Measurements from ENCODE around the gene MED19.
"Not testable (repeated sequence)": the region's sequence is repeated elsewhere in the genome, so short reads cannot be mapped to it uniquely, and the experiment has no call there.

Gene MED19

DNA sequence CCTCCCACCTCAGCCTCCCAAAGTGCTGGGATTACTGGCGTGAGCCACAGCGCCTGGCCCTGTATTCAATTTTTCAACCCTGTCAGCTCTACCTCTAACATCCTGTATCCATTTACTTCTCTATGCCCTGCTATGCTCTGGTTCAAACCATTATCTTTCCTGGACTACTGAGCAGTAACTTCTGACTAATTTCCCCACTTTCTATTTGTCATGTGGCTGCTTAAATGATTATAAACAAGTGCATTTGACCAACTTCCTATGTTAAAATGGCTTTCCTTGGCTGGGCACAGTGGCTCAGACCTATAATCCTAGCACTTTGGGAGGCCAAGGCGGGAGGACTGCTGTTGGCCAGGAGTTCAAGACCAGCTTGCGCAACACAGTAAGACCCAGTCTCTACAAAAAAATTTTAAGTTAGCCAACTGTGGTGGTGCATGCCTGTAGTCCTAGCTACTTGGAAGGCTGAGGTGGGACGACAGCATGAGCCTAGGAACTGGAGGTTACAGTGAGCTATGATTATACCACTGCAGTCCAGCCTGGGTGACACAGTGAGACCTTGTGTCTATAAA is 2.1 kb downstream of the MED19 start:
- Histone ChIP-seq H3K9ac (ENCODE audit: low read depth in 1 of 2, low read length in 2 of 2) (no peak overlapping the region), H3K9me3 (ENCODE audit: control insufficient read depth in 1 of 2, low read length in 2 of 2) (no peaks in the 10 kb centered on the region), H3K27me3 (ENCODE audit: control insufficient read depth in 1 of 2, insufficient read depth in 2 of 2, low read length in 2 of 2) (no peaks in the 10 kb centered on the region), H3K4me1 (ENCODE audit: control insufficient read depth in 1 of 2, insufficient read depth in 2 of 2, low read length in 2 of 2) (peaks cover 23 to 24% of the 10 kb centered on the region in 2 donors), H3K27ac (ENCODE audit: low read depth, low read length) (no peak overlapping the region), H3K36me3 (ENCODE audit: control insufficient read depth in 1 of 2, insufficient read depth in 2 of 2, low read length in 2 of 2) (peaks cover 0 to 3% of the 10 kb centered on the region in 2 donors), H3K4me3 (ENCODE audit: low read depth in 1 of 2, low read length in 2 of 2) (no peak overlapping the region)

DNA sequence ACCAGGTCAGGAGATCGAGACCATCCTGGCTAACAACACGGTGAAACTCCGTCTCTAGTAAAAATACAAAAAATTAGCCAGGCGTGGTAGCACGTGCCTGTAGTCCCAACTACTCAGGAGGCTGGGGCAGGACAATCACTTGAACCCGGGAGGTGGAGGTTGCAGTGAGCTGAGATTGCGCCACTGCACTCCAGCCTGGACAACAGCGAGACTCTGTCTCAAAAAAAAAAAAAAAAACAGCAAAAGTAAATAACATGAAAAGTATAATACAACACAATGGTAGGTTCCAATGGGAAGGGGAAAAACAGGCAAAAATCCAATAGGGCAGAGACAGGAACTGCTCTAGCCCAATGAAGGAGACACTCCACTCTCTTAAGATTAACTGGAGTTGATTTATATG is 6.6 kb downstream of the MED19 start:
- H3K4me1 ChIP-seq (ENCODE audit: control insufficient read depth in 1 of 2, insufficient read depth in 2 of 2, low read length in 2 of 2); H3K27ac ChIP-seq (ENCODE audit: low read depth, low read length); H3K4me3 ChIP-seq (ENCODE audit: low read depth in 1 of 2, low read length in 2 of 2); H3K9ac ChIP-seq (ENCODE audit: low read depth in 1 of 2, low read length in 2 of 2); H3K9me3 ChIP-seq (ENCODE audit: control insufficient read depth in 1 of 2, low read length in 2 of 2); H3K27me3 ChIP-seq (ENCODE audit: control insufficient read depth in 1 of 2, insufficient read depth in 2 of 2, low read length in 2 of 2): not testable (repeated sequence)
- H3K36me3 ChIP-seq (ENCODE audit: control insufficient read depth in 1 of 2, insufficient read depth in 2 of 2, low read length in 2 of 2): peaks cover 15 to 37% of the 10 kb centered on the region in 2 donors

DNA sequence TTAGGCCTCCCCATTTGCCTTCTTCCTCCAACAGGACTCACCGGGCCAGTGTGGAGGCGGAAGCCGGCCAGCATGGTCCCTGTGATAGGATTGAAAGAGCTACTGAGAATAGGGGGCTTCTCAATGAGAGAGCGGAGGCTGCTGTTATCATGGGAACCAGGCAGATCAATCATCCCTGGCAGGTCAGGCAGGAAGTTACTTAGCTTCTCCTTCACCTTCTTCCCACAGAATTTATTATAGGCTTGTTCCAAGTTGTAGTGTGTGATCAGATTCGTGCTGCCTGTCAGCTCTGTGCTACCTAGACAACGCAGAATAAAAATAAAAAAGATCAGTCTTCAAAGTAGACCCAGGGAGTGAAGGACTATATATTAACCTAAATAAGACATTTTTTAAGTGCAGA is 7.1 kb downstream of the MED19 start:
- no peak overlapping the region for H3K27ac ChIP-seq (ENCODE audit: low read depth, low read length)
- H3K36me3 ChIP-seq (ENCODE audit: control insufficient read depth in 1 of 2, insufficient read depth in 2 of 2, low read length in 2 of 2): peaks cover 16 to 40% of the 10 kb centered on the region in 2 donors
- peaks cover 0 to 1% of the 10 kb centered on the region in 2 donors for H3K4me1 ChIP-seq (ENCODE audit: control insufficient read depth in 1 of 2, insufficient read depth in 2 of 2, low read length in 2 of 2)
- no peak overlapping the region for H3K4me3 ChIP-seq (ENCODE audit: low read depth in 1 of 2, low read length in 2 of 2)
- no peaks in the 10 kb centered on the region for H3K9me3 ChIP-seq (ENCODE audit: control insufficient read depth in 1 of 2, low read length in 2 of 2)
- no peak overlapping the region for H3K9ac ChIP-seq (ENCODE audit: low read depth in 1 of 2, low read length in 2 of 2)
- H3K27me3 ChIP-seq (ENCODE audit: control insufficient read depth in 1 of 2, insufficient read depth in 2 of 2, low read length in 2 of 2): no peaks in the 10 kb centered on the region

DNA sequence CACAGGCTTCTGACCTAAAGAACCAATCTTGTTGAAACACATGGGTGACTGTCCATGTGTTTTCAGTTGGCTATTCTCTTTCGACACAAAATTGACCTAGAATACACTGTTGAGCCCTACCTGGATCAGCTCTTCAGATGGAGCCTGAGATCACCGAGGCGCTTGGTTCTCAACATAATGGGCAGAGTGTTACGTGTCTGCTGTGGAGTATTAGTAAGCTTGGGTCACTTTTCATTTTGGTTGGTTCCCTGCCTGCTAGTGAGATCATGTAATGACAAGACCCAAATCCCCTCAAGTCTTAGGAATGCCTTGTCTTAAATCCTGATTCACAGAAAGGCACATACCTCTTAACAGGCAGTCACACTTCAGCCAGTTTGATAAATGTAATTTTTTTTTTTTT is 8.7 kb downstream of the MED19 start:
- H3K27ac ChIP-seq (ENCODE audit: low read depth, low read length): no peak overlapping the region
- no peaks in the 10 kb centered on the region for H3K9me3 ChIP-seq (ENCODE audit: control insufficient read depth in 1 of 2, low read length in 2 of 2)
- peaks cover 31 to 56% of the 10 kb centered on the region in 2 donors for H3K36me3 ChIP-seq (ENCODE audit: control insufficient read depth in 1 of 2, insufficient read depth in 2 of 2, low read length in 2 of 2)

DNA sequence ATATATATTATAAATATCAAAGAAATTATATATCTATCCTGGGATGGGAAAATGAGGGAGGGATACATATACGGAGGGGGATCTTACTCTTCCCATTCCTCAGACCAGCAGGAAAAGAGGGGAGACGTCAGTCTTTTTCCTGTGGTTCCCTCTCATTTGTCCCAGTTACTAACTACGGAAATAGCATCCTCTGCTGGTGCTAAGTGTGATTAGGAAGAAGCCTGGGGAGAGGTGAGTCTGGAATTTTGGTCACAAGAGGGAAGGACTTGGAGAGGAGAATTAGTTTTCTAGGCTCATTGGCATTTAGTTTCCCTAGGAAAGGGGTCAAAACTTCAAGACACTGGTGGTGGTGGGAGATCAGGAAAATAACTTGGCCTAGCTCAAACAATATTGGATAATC is 11.6 kb downstream of the MED19 start:
- no peaks in the 10 kb centered on the region for H3K9me3 ChIP-seq (ENCODE audit: control insufficient read depth in 1 of 2, low read length in 2 of 2)
- no peaks in the 10 kb centered on the region for H3K27me3 ChIP-seq (ENCODE audit: control insufficient read depth in 1 of 2, insufficient read depth in 2 of 2, low read length in 2 of 2)
- no peaks in the 10 kb centered on the region for H3K4me1 ChIP-seq (ENCODE audit: control insufficient read depth in 1 of 2, insufficient read depth in 2 of 2, low read length in 2 of 2)
- H3K4me3 ChIP-seq (ENCODE audit: low read depth in 1 of 2, low read length in 2 of 2): no peak overlapping the region
- no peak overlapping the region for H3K27ac ChIP-seq (ENCODE audit: low read depth, low read length)
- H3K9ac ChIP-seq (ENCODE audit: low read depth in 1 of 2, low read length in 2 of 2): no peak overlapping the region
- H3K36me3 ChIP-seq (ENCODE audit: control insufficient read depth in 1 of 2, insufficient read depth in 2 of 2, low read length in 2 of 2): peaks cover 45 to 78% of the 10 kb centered on the region in 2 donors

More for the DNA sequence above, 8.7 kb downstream of the MED19 start:
- H3K4me1 ChIP-seq (ENCODE audit: control insufficient read depth in 1 of 2, insufficient read depth in 2 of 2, low read length in 2 of 2): no peaks in the 10 kb centered on the region
- no peak overlapping the region for H3K9ac ChIP-seq (ENCODE audit: low read depth in 1 of 2, low read length in 2 of 2)
- H3K4me3 ChIP-seq (ENCODE audit: low read depth in 1 of 2, low read length in 2 of 2): no peak overlapping the region
- no peaks in the 10 kb centered on the region for H3K27me3 ChIP-seq (ENCODE audit: control insufficient read depth in 1 of 2, insufficient read depth in 2 of 2, low read length in 2 of 2)

DNA sequence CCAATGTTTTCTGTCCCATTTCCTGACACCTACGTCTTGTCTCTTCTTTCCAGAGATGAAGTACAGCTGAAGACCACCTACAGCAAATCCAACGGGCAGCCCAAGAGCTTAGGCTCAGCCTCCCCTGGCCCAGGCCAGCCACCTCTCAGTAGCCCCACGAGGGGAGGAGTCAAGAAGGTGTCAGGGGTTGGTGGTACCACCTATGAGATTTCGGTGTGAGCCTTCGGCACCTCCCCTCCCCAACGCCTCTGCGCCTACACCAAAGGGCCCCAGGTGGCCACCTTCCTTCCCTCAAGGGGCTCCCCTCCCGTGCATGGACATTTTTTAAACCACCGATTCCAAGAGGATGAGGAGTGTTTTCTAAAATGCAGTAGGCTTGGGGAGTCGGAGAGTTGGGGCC is 12.2 kb downstream of the MED19 start:
- H3K9ac ChIP-seq (ENCODE audit: low read depth in 1 of 2, low read length in 2 of 2): no peak overlapping the region
- no peaks in the 10 kb centered on the region for H3K4me1 ChIP-seq (ENCODE audit: control insufficient read depth in 1 of 2, insufficient read depth in 2 of 2, low read length in 2 of 2)
- H3K27ac ChIP-seq (ENCODE audit: low read depth, low read length): no peak overlapping the region
- H3K27me3 ChIP-seq (ENCODE audit: control insufficient read depth in 1 of 2, insufficient read depth in 2 of 2, low read length in 2 of 2): no peaks in the 10 kb centered on the region
- H3K36me3 ChIP-seq (ENCODE audit: control insufficient read depth in 1 of 2, insufficient read depth in 2 of 2, low read length in 2 of 2): peaks cover 49 to 81% of the 10 kb centered on the region in 2 donors
- H3K9me3 ChIP-seq (ENCODE audit: control insufficient read depth in 1 of 2, low read length in 2 of 2): no peaks in the 10 kb centered on the region
- no peak overlapping the region for H3K4me3 ChIP-seq (ENCODE audit: low read depth in 1 of 2, low read length in 2 of 2)

DNA sequence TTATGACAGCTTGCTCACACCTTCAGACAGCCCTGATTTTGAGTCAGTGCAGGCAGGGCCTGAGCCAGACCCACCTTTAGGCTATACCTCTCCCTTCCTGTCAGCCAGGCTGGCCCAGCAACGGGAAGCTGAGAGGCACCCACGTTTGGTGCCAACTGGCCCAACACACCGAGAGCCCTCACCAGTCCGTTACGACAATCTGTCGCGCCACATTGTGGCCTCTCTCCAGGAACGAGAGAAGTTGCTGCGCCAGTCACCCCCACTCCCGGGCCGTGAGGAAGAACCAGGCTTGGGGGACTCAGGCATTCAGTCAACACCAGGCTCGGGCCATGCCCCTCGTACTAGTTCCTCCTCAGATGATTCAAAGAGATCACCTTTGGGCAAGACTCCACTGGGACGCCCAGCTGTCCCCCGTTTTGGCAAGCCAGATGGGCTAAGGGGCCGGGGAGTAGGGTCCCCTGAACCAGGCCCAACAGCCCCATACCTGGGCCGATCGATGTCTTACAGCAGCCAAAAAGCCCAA is 13.1 kb downstream of the MED19 start:
- H3K4me1 ChIP-seq (ENCODE audit: control insufficient read depth in 1 of 2, insufficient read depth in 2 of 2, low read length in 2 of 2): no peaks in the 10 kb centered on the region
- no peak overlapping the region for H3K4me3 ChIP-seq (ENCODE audit: low read depth in 1 of 2, low read length in 2 of 2)
- no peak overlapping the region for H3K9ac ChIP-seq (ENCODE audit: low read depth in 1 of 2, low read length in 2 of 2)
- H3K36me3 ChIP-seq (ENCODE audit: control insufficient read depth in 1 of 2, insufficient read depth in 2 of 2, low read length in 2 of 2): peaks cover 54 to 81% of the 10 kb centered on the region in 2 donors
- H3K9me3 ChIP-seq (ENCODE audit: control insufficient read depth in 1 of 2, low read length in 2 of 2): no peaks in the 10 kb centered on the region
- H3K27me3 ChIP-seq (ENCODE audit: control insufficient read depth in 1 of 2, insufficient read depth in 2 of 2, low read length in 2 of 2): no peaks in the 10 kb centered on the region
- H3K27ac ChIP-seq (ENCODE audit: low read depth, low read length): no peak overlapping the region

DNA sequence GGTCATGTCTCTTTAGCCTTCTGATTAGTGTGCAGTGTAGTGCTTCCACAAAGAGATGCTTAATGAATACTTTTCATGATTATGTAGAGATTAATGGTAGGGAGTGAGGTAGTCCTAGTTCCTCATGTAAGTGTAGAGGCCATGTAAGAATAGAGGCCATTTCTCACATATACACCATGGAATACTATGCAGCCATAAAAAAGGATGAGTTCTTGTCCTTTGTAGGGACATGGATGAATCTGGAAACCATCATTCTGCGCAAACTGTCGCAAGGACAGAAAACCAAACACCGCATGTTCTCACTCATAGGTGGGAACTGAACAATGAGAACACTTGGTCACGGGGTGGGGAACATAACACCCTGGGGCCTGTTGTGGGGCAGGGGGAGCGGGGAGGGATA is 21.5 kb downstream of the MED19 start:
- H3K9ac ChIP-seq (ENCODE audit: low read depth in 1 of 2, low read length in 2 of 2); H3K4me1 ChIP-seq (ENCODE audit: control insufficient read depth in 1 of 2, insufficient read depth in 2 of 2, low read length in 2 of 2): not testable (repeated sequence)
- peaks cover 46 to 83% of the 10 kb centered on the region in 2 donors for H3K36me3 ChIP-seq (ENCODE audit: control insufficient read depth in 1 of 2, insufficient read depth in 2 of 2, low read length in 2 of 2)

DNA sequence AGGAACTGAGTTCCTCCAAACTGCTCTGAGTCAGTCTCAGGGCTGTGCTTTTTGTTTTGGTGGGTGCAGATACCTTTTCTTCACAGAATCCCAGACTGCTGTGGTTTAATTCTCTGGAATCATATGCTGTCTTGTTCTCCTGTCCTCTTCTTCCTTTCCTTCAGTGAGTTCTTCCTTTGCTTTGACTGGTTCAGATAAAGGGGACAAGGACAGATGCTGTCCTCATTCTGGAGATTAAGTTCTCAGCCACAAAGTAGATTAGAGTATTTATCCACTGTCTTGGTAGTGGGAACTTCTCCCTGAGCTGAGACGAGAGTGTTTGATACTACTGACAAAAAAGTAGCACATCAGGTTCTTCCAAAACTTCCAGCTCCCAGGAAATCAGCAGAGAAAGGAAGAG is 30.8 kb downstream of the MED19 start:
- no peak overlapping the region for H3K27ac ChIP-seq (ENCODE audit: low read depth, low read length)
- H3K4me1 ChIP-seq (ENCODE audit: control insufficient read depth in 1 of 2, insufficient read depth in 2 of 2, low read length in 2 of 2): peaks cover 16 to 17% of the 10 kb centered on the region in 2 donors
- no peaks in the 10 kb centered on the region for H3K27me3 ChIP-seq (ENCODE audit: control insufficient read depth in 1 of 2, insufficient read depth in 2 of 2, low read length in 2 of 2)
- H3K4me3 ChIP-seq (ENCODE audit: low read depth in 1 of 2, low read length in 2 of 2): no peak overlapping the region
- H3K9ac ChIP-seq (ENCODE audit: low read depth in 1 of 2, low read length in 2 of 2): no peak overlapping the region
- H3K36me3 ChIP-seq (ENCODE audit: control insufficient read depth in 1 of 2, insufficient read depth in 2 of 2, low read length in 2 of 2): peaks cover 26 to 55% of the 10 kb centered on the region in 2 donors
- H3K9me3 ChIP-seq (ENCODE audit: control insufficient read depth in 1 of 2, low read length in 2 of 2): no peaks in the 10 kb centered on the region

More for the DNA sequence above, 21.5 kb downstream of the MED19 start:
- H3K4me3 ChIP-seq (ENCODE audit: low read depth in 1 of 2, low read length in 2 of 2); H3K9me3 ChIP-seq (ENCODE audit: control insufficient read depth in 1 of 2, low read length in 2 of 2); H3K27me3 ChIP-seq (ENCODE audit: control insufficient read depth in 1 of 2, insufficient read depth in 2 of 2, low read length in 2 of 2); H3K27ac ChIP-seq (ENCODE audit: low read depth, low read length): not testable (repeated sequence)

DNA sequence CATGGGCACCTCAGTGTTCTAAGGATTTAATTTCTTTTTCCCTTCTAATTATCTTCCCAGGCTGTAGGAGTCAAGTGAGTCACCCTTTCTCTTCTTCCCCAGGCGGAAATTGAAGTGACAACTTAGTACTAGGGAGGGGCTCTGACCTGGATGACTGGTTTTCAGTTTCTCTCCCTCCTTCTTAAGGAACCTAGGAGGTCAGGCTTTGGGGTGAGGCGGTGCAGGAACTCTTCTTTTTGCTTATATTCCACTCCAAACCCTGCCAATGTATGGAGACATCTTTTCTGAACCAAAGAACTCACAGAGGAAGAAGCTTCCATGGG is 31.5 kb downstream of the MED19 start:
- no peak overlapping the region for H3K27ac ChIP-seq (ENCODE audit: low read depth, low read length)
- no peaks in the 10 kb centered on the region for H3K9me3 ChIP-seq (ENCODE audit: control insufficient read depth in 1 of 2, low read length in 2 of 2)
- no peak overlapping the region for H3K4me3 ChIP-seq (ENCODE audit: low read depth in 1 of 2, low read length in 2 of 2)
- peaks cover 29 to 57% of the 10 kb centered on the region in 2 donors for H3K36me3 ChIP-seq (ENCODE audit: control insufficient read depth in 1 of 2, insufficient read depth in 2 of 2, low read length in 2 of 2)
- H3K4me1 ChIP-seq (ENCODE audit: control insufficient read depth in 1 of 2, insufficient read depth in 2 of 2, low read length in 2 of 2): peaks cover 16 to 17% of the 10 kb centered on the region in 2 donors
- no peak overlapping the region for H3K9ac ChIP-seq (ENCODE audit: low read depth in 1 of 2, low read length in 2 of 2)
- H3K27me3 ChIP-seq (ENCODE audit: control insufficient read depth in 1 of 2, insufficient read depth in 2 of 2, low read length in 2 of 2): no peaks in the 10 kb centered on the region

Measured in duodenal mucosa (tissue), 2 donors.